CD4-positive, alpha-beta T cell treated with Interleukin-17A for 1 hour (primary cell): ENCODE data around the gene CEP97.
A peak's percentile ranks its signal among the peaks of the same experiment; 100 is the strongest.
"Not testable (repeated sequence)": the region's sequence is repeated elsewhere in the genome, so short reads cannot be mapped to it uniquely, and the experiment has no call there.

ENCODE experiments used
- DNase-seq: peaks from one replicate; pipeline ENCODE4 v3.0.0-alpha.2; 2020

The CEP97 gene

DNA sequence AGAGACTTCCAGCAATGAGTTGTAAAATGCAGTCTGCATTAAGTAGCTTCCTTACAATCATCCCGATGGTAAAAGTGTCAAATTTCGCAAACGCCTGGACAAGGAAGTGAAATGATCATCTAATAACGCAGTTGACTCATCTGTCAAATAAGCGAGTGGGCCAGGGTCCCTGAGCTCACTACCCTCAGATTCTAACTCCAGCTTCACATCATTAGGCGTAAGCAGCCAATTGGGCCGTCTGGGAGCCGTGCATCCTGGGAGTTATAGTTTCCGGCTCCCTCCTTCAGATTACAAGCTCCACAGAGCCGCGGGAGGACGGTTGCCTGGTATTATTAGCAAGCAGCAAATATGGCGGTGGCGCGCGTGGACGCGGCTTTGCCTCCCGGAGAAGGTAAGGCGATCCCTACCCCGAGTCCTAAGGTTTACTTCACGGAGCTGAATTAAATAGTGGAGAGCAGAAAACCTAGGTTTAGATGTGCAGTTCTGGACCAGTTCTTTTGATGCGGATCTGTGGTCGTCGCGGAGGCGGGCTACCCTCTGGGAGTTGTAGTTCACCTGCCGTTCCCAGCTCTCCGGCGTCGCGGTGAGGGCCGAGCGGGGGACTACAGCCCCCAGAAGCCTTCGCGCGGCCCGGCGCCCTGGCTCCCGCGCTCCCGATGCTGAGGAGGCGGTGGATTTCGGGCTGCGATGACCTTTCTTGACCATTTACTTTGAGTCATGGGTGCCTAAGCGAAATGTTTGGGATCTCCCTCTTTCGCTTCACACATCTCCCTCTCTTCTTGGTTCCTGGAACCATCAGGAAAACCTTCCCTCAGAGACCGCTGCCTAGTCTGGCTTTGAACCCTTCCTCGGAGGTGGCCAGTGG lies at the start of gene CEP97:
CEP97 (plus strand) TSS at position 286 of the 865 bp plus-strand sequence; CDS start at position 349, 63 bp downstream.
- peak; percentile 88 for DNase-seq

GRCh38 chr3:101675709-101676215 lies 48.7 kb upstream of the CEP97 start:
- no peak for DNase-seq

DNA sequence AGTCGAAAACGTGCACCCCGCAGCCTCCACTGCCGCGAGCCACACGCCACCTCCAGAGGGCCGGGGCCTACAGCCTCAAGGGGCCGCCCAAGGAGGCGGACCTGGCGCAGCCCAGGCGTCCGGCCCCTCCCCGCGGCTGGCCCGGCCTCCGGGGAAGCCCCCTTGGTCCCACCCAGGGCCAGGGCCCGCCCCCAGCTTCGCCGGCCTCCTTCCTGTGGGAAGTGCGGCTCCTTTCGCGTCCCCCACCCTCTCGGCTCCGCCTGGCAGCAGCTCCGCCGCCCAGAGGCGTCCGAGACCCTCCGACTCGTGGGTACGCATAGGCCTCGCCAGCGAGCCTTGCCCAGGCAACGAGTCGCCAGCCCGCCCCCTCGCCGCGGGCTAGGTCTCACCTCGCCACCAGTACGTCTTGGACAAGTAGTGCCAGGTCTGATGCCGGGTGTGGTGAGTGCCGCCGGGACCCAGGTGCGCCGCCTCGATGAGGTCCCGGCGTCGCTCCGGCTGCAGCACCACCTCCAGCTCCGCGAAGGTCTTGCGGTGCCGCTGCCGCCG lies 48.1 kb upstream of the CEP97 start:
- peak; percentile 96 for DNase-seq

- DNase-seq: peak; percentile 99
These were observed 47.5 kb upstream of the CEP97 start, which contains the start of gene ZBTB11 for GRCh38 chr3:101676765-101677435. Gene ZBTB11 (minus strand): TSS chr3:101677132. CDS start chr3:101676914, 218 bp downstream.

- no peak for DNase-seq
These were observed 46.8 kb upstream of the CEP97 start for GRCh38 chr3:101677436-101678286.

DNA sequence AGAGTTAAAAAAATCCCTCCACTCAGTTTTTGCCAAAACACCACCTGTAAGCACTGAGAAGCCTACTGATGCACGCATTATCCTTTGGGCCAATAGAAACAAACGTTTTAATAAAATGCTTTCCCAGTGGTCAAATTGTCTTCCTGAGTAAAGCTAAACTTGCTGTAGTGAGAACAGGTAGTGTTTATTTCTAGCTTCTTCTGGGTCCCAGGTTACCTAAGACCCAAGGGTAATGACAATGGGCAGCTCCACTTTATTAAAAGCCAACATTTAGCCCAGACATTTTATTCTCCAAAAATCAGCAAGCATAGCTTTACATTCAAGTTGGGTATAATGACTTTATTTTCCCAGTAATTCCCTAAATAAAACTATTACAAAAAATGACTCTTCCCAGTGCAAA lies 45.6 kb upstream of the CEP97 start:
- not testable (repeated sequence) for DNase-seq

GRCh38 chr3:101680466-101680865 lies 43.9 kb upstream of the CEP97 start:
- DNase-seq: no peak

- no peak for DNase-seq
These were observed 39.4 kb upstream of the CEP97 start for GRCh38 chr3:101685050-101685400.

DNA sequence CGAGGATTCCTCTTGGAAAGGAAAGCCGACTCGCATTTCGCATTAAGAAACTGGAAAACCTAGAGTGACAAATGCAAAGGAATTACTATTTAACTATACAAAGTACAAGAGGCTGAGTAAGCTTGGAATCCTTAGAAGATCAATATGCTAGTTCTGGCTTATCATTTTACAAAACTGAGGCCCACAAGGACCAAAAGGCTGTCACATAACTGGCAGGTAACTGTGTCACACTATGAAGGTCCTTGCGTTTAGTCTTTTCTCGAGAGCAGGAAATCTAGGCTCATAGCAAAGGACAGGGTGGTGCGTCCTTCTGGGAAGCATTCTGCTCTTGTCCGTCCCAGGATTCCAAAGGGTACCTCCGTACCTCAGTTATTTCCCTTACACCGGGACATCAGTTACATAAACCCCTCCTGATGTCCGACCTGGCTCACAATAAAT lies 38.5 kb upstream of the CEP97 start:
- DNase-seq: no peak

DNA sequence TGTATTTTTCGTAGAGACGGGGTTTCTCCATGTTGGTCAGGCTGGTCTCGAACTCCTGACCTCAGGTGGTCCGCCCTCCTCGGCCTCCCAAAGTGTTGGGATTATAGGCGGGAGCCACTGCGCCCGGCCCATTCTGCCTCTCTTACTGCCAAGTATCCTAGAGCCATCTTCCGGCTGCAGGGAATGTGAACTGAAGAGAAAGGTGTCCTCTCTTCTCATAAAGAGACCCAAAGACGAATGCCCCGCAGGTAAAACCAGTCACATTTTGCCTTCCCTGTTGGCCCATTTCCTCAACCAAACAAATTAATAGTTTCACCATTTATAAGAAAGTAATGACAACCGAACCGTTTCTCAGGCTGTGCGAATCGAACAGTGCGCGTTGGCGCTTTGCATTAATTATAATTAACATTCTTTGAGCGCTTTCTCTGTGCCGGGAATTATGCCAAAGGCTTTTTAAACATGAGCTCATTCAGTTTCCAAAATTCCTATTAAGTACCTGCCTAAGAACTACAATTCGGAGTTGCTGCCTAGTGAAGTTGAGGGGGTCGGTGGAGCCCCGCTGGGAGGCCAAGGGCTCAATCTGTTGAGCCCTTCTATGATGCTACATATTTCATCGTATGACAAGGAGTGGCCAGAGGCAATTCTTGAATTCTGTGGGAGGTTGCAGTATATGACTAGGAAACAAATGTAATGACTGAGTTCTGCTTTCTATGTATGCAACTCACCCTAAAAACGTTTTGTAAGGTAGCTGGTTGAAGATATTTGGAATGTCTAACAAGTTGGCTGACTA lies 37.1 kb upstream of the CEP97 start:
- DNase-seq: no peak

- DNase-seq: no peak
These were observed 35.1 kb upstream of the CEP97 start for GRCh38 chr3:101689286-101689685.

GRCh38 chr3:101690972-101691371 lies 33.4 kb upstream of the CEP97 start:
- no peak for DNase-seq

GRCh38 chr3:101691685-101692671 lies 32.4 kb upstream of the CEP97 start:
- DNase-seq: not testable (repeated sequence)

- peak; percentile 54 for DNase-seq
These were observed 30.9 kb upstream of the CEP97 start for GRCh38 chr3:101693540-101693939.

DNA sequence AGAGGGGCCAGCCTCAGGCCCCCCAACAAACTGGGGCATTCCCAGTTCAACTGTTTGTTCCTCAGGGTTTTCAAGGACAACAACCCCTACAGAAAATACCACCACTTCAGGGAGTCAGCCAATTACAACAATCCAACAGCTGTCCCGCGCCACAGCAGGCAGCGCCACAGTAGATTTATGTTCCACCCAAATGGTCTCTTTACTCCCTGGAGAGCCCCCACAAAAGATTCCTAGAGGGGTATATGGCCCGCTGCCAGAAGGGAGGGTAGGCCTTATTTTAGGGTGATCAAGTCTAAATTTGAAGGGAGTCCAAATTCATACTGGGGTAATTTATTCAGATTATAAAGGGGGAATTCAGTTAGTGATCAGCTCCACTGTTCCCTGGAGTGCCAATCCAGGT lies 29.6 kb upstream of the CEP97 start:
- not testable (repeated sequence) for DNase-seq

DNA sequence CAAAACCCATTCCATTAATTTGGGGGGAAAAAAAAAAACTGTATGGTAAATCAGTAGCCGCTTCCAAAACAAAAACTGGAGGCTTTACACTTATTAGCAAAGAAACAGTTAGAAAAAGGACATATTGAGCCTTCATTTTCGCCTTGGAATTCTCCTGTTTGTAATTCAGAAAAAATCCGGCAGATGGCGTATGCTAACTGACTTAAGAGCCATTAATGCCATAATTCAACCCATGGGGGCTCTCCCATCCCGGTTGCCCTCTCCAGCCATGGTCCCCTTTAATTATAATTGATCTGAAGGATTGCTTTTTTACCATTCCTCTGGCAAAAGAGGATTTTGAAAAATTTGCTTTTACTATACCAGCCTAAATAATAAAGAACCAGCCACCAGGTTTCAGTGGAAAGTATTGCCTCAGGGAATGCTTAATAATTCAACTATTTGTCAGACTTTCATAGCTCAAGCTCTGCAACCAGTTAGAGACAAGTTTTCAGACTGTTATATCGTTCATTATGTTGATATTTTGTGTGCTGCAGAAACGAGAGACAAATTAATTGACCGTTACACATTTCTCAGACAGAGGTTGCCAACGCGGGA lies 28.5 kb upstream of the CEP97 start:
- peak; percentile 78 for DNase-seq

- no peak for DNase-seq
These were observed 22.4 kb upstream of the CEP97 start for GRCh38 chr3:101701696-101702634.

GRCh38 chr3:101702726-101703125 lies 21.7 kb upstream of the CEP97 start:
- DNase-seq: no peak

DNA sequence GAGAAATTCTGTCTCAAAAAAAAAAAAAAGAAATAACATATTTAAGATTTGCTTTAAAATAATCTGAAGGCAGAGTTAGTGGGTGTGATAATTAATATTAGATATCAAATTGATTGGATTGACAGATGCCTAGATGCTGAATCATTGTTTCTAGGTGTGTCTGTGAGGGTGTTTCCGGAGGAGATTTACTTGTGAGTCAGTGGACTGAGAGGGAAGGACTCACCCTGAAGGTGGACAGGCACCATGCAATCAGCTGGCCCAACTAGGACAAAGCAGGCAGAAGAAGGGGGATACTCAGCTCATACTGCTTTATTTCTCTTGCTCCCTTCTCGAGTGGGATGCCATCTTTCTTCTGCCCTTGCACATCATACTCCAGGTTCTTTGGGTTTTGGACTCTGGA lies 21.2 kb upstream of the CEP97 start:
- DNase-seq: no peak
